ENCODE results near the gene ZNF765.
"Not testable (repeated sequence)": the region's sequence is repeated elsewhere in the genome, so short reads cannot be mapped to it uniquely, and the experiment has no call there.

Gene ZNF765
- 11.0 to 37.7 (median 25.4) reads per million in 18 experiments for total RNA-seq

DNA sequence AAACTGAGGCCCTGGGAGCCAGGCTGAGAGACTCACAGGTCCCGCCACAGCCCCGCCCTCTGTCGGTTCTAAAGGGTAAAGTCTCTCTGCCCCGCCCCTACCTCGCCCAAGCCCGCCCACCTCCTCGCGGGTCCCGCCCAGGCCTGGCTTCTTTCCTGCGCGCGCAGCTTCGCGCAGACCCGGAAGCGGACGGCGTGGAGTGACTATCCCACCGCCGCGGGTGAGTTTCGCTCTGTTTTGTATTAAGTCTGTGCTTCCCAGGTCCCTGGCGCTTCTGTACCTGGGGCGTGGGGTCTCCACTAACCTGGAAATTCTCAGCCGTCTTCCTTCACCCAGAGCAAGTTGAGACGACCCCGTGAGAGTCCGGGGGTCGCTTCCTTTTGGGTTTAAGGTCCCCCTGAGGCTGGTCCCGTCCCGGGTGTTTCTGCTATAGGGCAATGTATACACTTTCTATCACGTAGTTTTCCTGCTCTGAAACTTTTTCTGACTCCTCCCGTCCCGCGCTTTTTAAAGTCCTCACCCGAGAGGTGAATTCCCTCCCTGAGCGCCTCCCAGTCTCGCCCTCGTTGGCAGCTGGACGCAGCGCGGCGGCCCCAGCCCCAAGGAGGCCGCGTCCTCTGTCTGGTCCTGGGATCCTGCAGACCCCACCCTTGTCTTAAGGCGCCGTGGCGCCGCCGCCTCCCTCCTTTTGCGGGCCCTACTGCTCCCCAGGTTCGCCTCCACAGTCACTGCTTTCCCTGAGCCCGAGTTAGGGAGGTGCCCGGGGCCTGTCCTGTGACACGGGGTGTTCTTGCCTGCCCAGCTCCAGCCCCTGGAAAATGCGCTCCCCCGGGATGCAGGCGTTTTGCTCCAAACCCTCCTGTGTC is at the start of gene ZNF765:
Gene ZNF765, plus strand, starts transcription at position 176 of the 866 bp plus-strand sequence. CDS start 2,867 bp downstream, outside the sequence.
- DNase-seq: peak; percentile 92 to 94

GRCh38 chr19:53355739-53356138 is 39.2 kb upstream of the ZNF765 start:
- no peak for DNase-seq

DNA sequence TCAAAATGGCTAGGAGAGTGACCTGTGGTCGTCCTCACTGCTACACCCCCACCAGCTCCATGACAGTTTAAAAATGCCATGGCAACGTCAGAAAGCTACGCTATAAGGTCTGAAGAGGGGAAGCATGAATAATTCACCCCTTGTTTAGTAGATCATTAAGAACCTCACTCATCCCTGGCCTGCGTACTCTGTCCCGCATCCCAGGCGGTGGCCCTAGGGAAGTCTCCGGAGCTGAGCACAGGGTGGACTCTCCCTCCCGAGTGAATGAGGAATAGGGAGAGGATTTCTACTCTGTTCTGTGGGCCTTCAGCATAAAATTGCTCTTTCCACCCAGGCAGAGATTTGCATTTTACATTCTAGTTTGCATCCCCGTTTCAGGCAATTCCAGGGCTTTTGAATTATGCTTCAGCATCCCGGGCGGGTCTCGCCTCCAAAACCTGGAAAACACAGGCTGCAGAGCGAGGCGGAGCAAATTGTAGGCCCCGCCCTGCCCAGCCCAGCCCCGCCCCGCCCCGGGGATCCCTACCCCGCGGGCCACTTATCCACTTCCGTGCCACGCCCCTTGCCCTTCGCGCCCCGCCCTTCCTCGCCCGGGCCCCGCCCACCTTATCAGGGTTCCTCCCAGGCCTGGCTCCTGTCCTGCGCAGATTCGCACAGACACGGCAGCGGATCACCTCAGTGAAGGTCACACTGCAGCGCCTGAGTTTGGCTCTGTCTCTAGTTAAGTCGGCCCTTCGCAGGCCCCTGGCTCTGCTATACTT is 36.9 kb upstream of the ZNF765 start:
- no peak for DNase-seq

- DNase-seq: not testable (repeated sequence)
Measured at GRCh38 chr19:53360056-53360455, 34.9 kb upstream of the ZNF765 start.

- peak; percentile 88 to 92 for DNase-seq
Measured at GRCh38 chr19:53365134-53365898, 29.6 kb upstream of the ZNF765 start, which contains the start of gene ZNF525. Gene ZNF525, plus strand, starts transcription at chr19:53365705. Its CDS starts 6,577 bp downstream, at chr19:53372282.

DNA sequence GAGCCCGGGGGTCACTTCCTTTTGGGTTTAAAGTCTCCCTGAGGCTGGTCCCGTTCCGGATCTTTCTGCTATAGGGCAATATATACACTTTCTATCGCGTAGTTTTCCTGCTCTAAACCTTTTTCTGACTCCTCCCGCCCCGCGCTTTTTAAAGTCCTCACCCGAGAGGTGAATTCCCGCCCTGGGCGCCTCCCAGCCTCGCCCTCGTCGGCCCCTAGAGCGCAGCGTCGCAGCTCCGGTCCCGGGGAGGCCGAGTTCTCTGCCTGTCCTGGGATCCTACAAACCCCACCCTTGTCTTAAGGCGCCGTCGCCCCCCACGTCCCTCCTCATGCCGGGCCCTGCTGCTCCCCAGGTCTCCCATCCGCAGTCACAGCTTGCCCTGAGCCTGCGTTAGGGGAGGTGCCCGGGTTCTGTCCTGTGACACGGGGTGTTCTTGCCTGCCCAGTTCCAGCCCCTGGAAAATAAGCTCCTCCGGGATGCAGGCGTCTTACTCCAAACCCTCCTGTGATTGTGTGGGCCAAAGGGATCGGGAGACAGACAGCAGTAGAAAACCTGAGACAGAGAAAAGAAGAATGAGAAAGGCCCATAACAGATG is 29.0 kb upstream of the ZNF765 start:
- DNase-seq: peak in 1 of 2 donors; percentile 29

DNA sequence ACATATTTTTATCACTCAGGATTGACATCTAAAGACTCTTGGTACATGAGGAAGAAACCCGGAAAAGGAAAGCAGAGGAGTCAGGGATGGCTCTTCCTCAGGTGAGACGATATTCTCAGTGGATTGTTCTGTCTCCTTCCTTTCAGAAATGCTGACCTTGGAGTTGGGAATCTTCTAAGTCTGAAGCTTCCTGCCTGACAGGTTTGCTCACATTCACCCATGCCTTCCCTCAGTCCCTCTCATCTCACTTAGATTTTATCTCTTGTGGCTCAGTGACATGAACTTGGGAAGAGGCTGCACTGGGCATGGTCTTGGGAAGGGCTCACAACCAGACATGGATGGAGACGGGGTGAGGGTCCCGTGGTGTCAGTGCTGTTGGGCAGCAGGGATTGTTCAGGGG is 22.8 kb upstream of the ZNF765 start:
- DNase-seq: no peak

- no peak for DNase-seq
Measured at GRCh38 chr19:53374288-53374687, 20.7 kb upstream of the ZNF765 start.

DNA sequence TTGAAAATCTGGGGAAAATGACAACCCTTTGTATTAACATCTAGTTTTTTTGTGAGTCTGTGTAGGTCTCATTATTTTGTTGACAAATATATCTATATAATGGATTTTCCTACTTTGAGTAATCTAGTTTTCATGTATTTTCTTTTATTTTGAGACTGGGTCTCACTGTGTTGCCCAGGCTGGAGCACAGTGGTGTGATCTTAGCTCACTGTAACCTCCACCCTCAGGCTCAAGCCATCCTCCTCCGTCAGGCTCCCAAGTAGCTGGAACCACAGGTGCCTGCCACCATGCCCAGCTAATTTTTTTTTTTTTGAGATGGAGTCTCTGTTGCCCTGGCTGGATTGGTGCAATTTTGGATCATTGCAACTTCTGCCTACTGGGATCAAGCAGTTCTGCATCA is 20.2 kb upstream of the ZNF765 start:
- DNase-seq: no peak

- DNase-seq: no peak
Measured at GRCh38 chr19:53381376-53381775, 13.6 kb upstream of the ZNF765 start.

GRCh38 chr19:53388168-53388567 is 6.8 kb upstream of the ZNF765 start:
- no peak for DNase-seq

DNA sequence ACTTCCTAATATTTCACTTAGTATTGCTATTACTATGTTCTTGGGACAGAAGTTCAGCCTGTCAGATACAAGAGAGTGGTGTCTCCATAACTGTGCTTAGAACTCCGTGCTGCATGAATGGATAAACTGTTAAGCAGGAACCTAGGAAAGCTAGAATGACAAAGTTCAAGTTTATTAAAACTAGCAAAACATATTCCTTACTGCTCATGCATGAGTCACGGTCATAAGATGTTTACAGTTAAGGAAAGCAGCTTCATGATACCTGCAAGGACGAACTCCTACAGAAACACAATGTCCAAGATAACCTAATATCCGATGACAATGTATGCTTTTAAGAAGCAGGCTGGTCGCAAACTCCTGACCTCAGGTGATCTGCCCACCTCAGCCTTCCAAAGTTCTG is 6.0 kb upstream of the ZNF765 start:
- DNase-seq: no peak

DNA sequence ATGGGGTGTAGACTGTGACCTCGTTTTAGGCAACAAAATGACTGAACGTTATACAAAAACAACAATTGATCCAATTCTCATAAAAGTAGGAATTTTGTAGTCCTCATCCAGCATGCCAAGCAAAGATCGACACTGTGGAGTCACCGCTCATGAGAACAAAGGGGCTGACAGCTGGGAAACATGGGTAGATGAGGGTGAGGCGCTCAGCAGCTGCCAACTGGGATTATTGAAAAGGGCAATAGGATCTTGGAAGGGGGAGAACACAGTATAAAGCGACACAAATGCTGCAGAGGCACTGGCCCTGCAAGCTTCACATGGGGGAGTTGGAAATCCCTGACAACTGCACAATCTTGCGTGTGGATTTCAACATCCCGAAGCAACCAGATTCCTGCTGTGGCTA is 5.4 kb upstream of the ZNF765 start:
- DNase-seq: no peak

DNA sequence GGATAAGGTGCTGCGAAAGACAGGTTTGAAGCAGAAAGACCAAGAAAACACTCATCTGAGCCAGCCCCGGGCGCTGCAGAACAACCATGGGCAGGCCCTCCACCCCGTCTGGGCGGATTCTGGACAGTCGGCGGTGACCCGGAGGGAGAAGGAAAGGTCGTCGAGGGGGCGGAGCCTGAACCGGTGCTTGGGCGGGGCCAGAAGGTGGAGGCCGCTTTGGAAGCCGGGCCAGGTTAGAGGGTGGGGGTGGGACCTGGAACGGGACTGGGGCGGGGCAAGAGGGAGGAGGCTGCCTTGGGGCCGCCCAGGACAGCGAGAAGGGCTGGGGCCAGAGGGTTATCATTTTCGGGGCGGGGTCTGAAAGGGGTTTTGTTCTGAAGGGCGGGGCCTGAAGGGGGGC is 5.0 kb upstream of the ZNF765 start:
- no peak for DNase-seq

- DNase-seq: peak in 1 of 2 donors; percentile 27
Measured at GRCh38 chr19:53394522-53394973, 401 bp upstream of the ZNF765 start.

DNA sequence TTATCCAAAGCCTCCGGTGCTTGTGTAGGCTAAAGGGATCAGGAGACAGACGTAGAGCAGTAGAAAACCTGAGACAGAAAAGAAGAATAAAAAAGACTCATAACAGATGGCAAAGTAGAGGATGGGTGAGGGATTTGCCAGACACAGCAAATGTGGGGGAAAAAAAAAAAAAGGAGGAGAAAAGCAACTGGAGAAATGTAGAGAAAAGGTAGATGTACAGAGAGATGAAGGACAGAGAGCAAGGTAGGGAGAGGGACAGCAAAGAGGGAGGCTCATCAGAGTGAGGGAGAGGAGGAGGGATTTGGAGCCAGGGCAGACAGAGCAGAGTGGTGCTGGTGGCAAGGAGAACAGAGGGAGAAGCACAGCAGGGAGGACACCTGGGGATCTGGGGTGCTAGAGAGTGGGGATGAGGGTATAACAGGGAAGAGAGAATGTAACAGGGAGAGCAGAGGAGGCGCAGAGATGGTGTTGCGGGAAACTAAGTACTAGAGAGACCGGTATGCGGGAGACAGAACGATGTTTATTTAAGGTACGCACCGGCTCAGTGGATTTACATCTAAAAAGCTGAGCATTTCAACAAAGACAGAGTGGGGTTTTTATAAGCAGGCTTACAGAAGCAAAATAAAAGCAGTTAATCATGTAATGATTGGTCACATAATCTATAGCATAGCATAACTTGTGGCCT is 1.0 kb downstream of the ZNF765 start:
- DNase-seq: not testable (repeated sequence)

GRCh38 chr19:53396525-53396868 is 1.5 kb downstream of the ZNF765 start:
- no peak for DNase-seq

GRCh38 chr19:53397918-53398317 is 3.0 kb downstream of the ZNF765 start:
- not testable (repeated sequence) for DNase-seq

DNA sequence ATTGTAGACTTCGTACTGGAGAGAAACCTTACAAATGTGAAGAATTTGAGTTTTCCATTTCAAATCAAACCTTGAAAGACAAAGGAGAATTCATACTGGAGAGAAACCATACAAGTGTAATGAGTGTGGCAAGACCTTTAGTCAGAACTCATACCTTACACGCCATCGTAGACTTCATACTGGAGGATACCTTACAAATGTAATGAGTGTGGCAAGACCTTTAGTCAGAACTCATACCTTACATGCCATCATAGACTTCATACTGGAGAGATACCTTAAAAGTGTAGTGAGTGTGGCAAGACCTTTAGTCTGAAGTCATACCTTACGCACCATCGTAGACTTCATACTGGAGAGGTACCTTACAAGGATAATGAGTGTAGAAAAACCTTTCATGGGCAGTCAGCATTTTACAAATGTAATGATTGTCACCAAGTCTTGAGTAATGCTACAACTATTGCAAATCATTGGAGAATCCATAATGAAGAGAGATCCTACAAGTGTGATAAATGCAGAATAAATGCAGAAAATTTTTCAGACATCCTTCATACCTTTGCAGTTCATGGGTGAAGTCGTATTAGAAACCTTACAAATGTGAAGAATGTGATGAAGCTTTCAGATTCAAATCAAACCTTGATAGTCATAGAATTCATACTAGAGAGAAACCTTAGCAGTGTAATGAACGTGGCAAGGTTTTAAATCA is 14.7 kb downstream of the ZNF765 start:
- no peak for DNase-seq

DNA sequence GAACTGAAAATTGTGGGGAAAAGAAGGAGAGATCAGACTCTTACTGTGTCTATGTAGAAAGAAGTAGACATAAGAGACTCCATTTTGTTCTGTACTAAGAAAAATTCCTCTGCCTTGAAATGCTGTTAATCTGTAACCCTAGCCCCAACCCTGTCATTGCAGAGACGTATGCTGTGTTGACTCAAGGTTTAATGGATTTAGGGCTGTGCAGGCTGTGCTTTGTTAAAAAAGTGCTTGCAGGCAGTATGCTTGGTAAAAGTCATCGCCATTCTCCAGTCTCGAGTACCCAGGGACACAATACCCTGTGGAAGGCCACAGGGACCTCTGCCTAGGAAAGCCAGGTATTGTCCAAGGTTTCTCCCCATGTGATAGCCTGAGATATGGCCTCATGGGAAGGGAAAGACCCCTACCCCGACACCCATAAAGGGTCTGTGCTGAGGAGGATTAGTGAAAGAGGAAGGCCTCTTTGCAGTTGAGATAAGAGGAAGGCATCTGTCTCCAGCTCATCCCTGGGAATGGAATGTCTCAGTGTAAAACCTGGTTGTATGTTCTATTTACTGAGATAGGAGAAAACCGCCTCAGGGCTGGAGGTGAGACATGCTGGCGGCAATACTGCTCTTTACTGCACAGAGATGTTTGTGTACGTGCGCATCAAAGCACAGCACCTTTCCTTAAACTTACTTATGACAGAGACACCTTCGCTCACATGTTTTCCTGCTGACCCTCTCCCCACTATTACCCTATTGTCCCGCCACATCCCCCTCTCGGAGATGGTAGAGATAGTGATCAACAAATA is 25.8 kb downstream of the ZNF765 start:
- DNase-seq: not testable (repeated sequence)
